ENCODE data around the gene GPRC5A. TPM values are rescaled to one million over a fixed set of nuclear protein-coding genes. Genes with fewer than 3 reads are reported as not detected.

GPRC5A gene
- total RNA-seq, 1 experiment from 2014 or later: 73.9 TPM

GRCh38 chr12:12898136-12898717 is 6.9 kb downstream of the GPRC5A start:
- no peak overlapping the region for H3K4me3 Mint-ChIP-seq (ENCODE audit: unreplicated experiment)
- H3K4me1 ChIP-seq: peaks cover 58% of the 10 kb centered on the region
- H3K36me3 Mint-ChIP-seq (ENCODE audit: insufficient read depth, unreplicated experiment): peaks cover 30% of the 10 kb centered on the region
- POLR2A ChIA-PET: interaction anchor here (0.6 to 0.7 kb wide), 2 partner anchors 18 to 100 kb away, joined by 4 to 8 read pairs; no protein-coding TSS in a partner anchor
- no peaks in the 10 kb centered on the region for H3K27me3 ChIP-seq (replicated peaks; ENCODE audit: control insufficient read depth, insufficient read depth, low read length)
- DNase-seq: no peak
- no TSS peak for BruUV-seq (replicated peaks)
- intact Hi-C loops (cut with micrococcal nuclease; ENCODE audit: unreplicated experiment): no loop called here
- no peaks in the 10 kb centered on the region for H3K9me3 ChIP-seq
- TF ChIP-seq, protein P1, sequence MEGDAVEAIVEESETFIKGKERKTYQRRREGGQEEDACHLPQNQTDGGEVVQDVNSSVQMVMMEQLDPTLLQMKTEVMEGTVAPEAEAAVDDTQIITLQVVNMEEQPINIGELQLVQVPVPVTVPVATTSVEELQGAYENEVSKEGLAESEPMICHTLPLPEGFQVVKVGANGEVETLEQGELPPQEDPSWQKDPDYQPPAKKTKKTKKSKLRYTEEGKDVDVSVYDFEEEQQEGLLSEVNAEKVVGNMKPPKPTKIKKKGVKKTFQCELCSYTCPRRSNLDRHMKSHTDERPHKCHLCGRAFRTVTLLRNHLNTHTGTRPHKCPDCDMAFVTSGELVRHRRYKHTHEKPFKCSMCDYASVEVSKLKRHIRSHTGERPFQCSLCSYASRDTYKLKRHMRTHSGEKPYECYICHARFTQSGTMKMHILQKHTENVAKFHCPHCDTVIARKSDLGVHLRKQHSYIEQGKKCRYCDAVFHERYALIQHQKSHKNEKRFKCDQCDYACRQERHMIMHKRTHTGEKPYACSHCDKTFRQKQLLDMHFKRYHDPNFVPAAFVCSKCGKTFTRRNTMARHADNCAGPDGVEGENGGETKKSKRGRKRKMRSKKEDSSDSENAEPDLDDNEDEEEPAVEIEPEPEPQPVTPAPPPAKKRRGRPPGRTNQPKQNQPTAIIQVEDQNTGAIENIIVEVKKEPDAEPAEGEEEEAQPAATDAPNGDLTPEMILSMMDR (IDR thresholded peaks at IDR 0.05; ENCODE audit: insufficient read depth in 1 of 2, low read depth in 1 of 2, low read length in 1 of 2, severe bottlenecking in 1 of 2, unreplicated experiment in 1 of 2): no peak
- no peak overlapping the region for H3K27ac Mint-ChIP-seq (ENCODE audit: unreplicated experiment)
- no peaks in the 10 kb centered on the region for H3K9me3 Mint-ChIP-seq (ENCODE audit: unreplicated experiment)
- peaks cover 42% of the 10 kb centered on the region for H3K4me1 Mint-ChIP-seq (ENCODE audit: low read depth, unreplicated experiment)
- no peak overlapping the region for H3K4me3 ChIP-seq (ENCODE audit: low read depth, low read length)
- CTCF ChIA-PET: interaction anchor here (0.7 kb wide), 1 partner anchor 437 kb away, joined by 3 read pairs; no protein-coding TSS in a partner anchor
- H3K27me3 Mint-ChIP-seq (ENCODE audit: insufficient read depth, unreplicated experiment): no peaks in the 10 kb centered on the region
- H3K36me3 ChIP-seq (ENCODE audit: control insufficient read depth, insufficient read depth, low read length): no peaks in the 10 kb centered on the region

DNA sequence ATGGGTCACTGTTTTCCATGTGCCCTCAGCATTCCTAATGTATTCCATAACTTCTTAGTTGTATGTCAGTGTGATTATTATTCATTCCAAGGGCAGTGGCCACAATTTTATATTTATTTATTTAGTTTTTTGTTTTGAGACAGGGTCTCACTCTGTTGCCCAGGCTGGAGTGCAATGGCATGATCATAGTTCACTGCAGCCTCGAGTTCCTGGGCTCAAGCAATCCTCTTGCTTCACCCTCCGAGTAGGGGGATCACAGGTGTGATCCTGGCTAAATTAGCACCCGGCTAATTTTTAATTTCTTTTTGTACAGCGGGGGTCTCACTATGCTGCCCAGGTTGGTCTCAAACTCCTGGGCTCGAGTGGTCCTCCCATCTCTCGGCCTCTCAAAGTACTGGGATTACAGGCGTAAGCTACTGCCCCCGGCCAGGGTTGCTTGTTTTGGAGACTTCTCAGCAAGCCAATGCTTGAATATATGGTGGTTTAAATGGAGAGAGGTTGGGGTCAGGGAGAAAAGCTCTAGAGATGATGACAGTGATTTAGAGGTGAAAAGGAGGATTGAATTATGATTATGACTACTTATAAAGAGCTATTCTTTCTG is 7.6 kb downstream of the GPRC5A start:
- Histone ChIP-seq H3K9me3 (no peaks in the 10 kb centered on the region), H3K4me3 (ENCODE audit: low read depth, low read length) (no peak overlapping the region), H3K27me3 (replicated peaks; ENCODE audit: control insufficient read depth, insufficient read depth, low read length) (no peaks in the 10 kb centered on the region), H3K36me3 (ENCODE audit: control insufficient read depth, insufficient read depth, low read length) (no peaks in the 10 kb centered on the region), H3K4me1 (peaks cover 60% of the 10 kb centered on the region)
- Mint-ChIP-seq H3K4me1 (ENCODE audit: low read depth, unreplicated experiment) (peaks cover 48% of the 10 kb centered on the region), H3K27ac (ENCODE audit: unreplicated experiment) (no peak overlapping the region), H3K4me3 (ENCODE audit: unreplicated experiment) (no peak overlapping the region), H3K9me3 (ENCODE audit: unreplicated experiment) (no peaks in the 10 kb centered on the region), H3K27me3 (ENCODE audit: insufficient read depth, unreplicated experiment) (no peaks in the 10 kb centered on the region), H3K36me3 (ENCODE audit: insufficient read depth, unreplicated experiment) (peaks cover 37% of the 10 kb centered on the region)
- CTCF ChIA-PET: interaction anchor here (0.7 kb wide), 1 partner anchor 12 kb away, joined by 3 read pairs; no protein-coding TSS in a partner anchor
- POLR2A ChIA-PET: interaction anchor here (1.0 kb wide), 1 partner anchor 8 kb away, joined by 4 read pairs; the partner anchor contains the start of gene GPRC5A
- intact Hi-C loops (cut with micrococcal nuclease; ENCODE audit: unreplicated experiment): no loop called here
- TF ChIP-seq, protein P1 (IDR thresholded peaks at IDR 0.05; ENCODE audit: insufficient read depth in 1 of 2, low read depth in 1 of 2, low read length in 1 of 2, severe bottlenecking in 1 of 2, unreplicated experiment in 1 of 2): no peak
- no TSS peak for BruUV-seq (replicated peaks)
- DNase-seq: no peak

GRCh38 chr12:12899530-12900380 is 8.4 kb downstream of the GPRC5A start:
- no peaks in the 10 kb centered on the region for H3K27me3 Mint-ChIP-seq (ENCODE audit: insufficient read depth, unreplicated experiment)
- DNase-seq: no peak
- ChIA-PET POLR2A (interaction anchor here (0.6 to 1.0 kb wide), 3 partner anchors 9 to 28 kb away, joined by 3 to 4 read pairs (median 4); partner anchors contain the start of gene GPRC5A), CTCF (interaction anchor here (0.7 to 1.3 kb wide), 2 partner anchors 13 to 76 kb away, joined by 3 read pairs; no protein-coding TSS in a partner anchor)
- no peak overlapping the region for H3K4me3 Mint-ChIP-seq (ENCODE audit: unreplicated experiment)
- Histone ChIP-seq H3K4me3 (ENCODE audit: low read depth, low read length) (no peak overlapping the region), H3K4me1 (peaks cover 63% of the 10 kb centered on the region), H3K27me3 (replicated peaks; ENCODE audit: control insufficient read depth, insufficient read depth, low read length) (no peaks in the 10 kb centered on the region), H3K36me3 (ENCODE audit: control insufficient read depth, insufficient read depth, low read length) (no peaks in the 10 kb centered on the region), H3K9me3 (no peaks in the 10 kb centered on the region)
- BruUV-seq (replicated peaks): no TSS peak
- TF ChIP-seq, protein P1 (IDR thresholded peaks at IDR 0.05; ENCODE audit: insufficient read depth in 1 of 2, low read depth in 1 of 2, low read length in 1 of 2, severe bottlenecking in 1 of 2, unreplicated experiment in 1 of 2): no peak
- H3K27ac Mint-ChIP-seq (ENCODE audit: unreplicated experiment): peak overlapping the region; percentile 34
- intact Hi-C loops (cut with micrococcal nuclease; ENCODE audit: unreplicated experiment): no loop called here
- no peaks in the 10 kb centered on the region for H3K9me3 Mint-ChIP-seq (ENCODE audit: unreplicated experiment)
- peaks cover 43% of the 10 kb centered on the region for H3K36me3 Mint-ChIP-seq (ENCODE audit: insufficient read depth, unreplicated experiment)
- peaks cover 55% of the 10 kb centered on the region for H3K4me1 Mint-ChIP-seq (ENCODE audit: low read depth, unreplicated experiment)

Data from Caco-2 (cell line).